DMS53 (cell line): Measurements from ENCODE around the gene PALMD.
A peak's percentile ranks its signal among the peaks of the same experiment; 100 is the strongest.

Source experiments
- DNase-seq: peaks from one replicate; lab custom pipeline; 2025; lab: John Stamatoyannopoulos, UW

Gene PALMD, protein sequence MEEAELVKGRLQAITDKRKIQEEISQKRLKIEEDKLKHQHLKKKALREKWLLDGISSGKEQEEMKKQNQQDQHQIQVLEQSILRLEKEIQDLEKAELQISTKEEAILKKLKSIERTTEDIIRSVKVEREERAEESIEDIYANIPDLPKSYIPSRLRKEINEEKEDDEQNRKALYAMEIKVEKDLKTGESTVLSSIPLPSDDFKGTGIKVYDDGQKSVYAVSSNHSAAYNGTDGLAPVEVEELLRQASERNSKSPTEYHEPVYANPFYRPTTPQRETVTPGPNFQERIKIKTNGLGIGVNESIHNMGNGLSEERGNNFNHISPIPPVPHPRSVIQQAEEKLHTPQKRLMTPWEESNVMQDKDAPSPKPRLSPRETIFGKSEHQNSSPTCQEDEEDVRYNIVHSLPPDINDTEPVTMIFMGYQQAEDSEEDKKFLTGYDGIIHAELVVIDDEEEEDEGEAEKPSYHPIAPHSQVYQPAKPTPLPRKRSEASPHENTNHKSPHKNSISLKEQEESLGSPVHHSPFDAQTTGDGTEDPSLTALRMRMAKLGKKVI

DNA sequence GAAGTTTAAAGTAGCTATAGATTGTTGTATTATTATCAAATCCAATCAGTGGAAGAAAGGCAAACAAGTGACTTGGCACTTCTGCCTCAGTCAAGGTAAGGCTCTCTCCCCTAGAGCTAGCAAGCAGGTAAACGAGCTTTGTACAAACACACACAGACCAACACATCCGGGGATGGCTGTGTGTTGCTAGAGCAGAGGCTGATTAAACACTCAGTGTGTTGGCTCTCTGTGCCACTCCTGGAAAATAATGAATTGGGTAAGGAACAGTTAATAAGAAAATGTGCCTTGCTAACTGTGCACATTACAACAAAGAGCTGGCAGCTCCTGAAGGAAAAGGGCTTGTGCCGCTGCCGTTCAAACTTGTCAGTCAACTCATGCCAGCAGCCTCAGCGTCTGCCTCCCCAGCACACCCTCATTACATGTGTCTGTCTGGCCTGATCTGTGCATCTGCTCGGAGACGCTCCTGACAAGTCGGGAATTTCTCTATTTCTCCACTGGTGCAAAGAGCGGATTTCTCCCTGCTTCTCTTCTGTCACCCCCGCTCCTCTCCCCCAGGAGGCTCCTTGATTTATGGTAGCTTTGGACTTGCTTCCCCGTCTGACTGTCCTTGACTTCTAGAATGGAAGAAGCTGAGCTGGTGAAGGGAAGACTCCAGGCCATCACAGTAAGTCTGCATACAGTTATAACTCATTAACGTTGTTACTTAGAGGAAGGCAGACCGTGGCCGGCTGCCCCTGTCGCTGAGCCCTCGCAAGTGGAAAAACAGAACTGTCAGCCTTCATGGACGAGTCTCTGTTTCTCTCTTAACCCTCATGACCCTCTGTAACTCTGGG, at the start of gene PALMD:
TSS of gene PALMD (plus strand) at position 415 of the 833 bp plus-strand sequence. CDS start at position 620, 205 bp downstream.
- DNase-seq, result peak; percentile 93

- DNase-seq, result no peak
Measured at GRCh38 chr1:99598738-99599411, 47.0 kb upstream of the PALMD start.

DNA sequence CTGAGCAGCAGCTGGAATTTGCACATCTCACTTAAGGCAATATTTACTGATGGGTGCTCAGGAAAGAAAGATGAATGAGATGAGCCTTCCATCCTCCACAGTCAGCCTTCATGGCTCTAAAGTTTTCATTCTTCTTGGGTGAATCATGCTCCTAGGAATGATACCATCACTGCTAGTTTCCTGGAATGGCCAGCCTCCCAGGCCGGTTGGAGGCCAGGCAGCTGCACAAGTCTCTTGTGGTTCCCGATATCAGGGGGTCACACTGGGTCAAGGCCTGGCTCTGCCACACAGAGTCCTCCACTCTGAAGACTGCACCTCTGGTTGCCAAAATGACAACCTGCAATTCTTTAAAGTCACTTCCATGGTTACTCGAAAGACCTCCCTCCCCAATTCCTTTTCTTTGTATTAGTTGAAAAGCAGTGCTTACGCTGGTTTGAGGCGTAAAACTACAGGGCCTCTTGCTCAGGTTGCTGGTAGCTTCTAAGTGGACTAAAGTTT, 46.2 kb upstream of the PALMD start:
- no peak for DNase-seq

GRCh38 chr1:99600782-99601181, 45.1 kb upstream of the PALMD start:
- DNase-seq, result peak; percentile 29

DNA sequence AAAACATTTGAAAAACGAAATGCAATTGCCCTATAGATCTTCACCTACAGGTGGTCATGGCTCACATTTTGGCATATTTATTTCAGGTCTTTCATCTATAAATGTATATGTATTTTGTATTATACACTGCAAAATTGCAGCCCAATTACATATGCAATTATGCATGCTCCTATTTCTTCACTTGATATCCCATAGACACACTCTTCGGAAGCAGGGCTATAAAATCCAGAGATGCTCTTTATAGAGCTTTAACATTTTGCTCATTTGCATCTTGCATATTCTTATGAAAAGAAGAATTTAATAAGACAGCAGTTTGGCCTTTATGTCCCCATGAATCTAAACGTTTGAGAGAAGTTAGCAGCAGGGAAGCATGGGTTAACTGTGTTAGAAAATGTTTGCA, 44.7 kb upstream of the PALMD start:
- DNase-seq, result no peak

DNA sequence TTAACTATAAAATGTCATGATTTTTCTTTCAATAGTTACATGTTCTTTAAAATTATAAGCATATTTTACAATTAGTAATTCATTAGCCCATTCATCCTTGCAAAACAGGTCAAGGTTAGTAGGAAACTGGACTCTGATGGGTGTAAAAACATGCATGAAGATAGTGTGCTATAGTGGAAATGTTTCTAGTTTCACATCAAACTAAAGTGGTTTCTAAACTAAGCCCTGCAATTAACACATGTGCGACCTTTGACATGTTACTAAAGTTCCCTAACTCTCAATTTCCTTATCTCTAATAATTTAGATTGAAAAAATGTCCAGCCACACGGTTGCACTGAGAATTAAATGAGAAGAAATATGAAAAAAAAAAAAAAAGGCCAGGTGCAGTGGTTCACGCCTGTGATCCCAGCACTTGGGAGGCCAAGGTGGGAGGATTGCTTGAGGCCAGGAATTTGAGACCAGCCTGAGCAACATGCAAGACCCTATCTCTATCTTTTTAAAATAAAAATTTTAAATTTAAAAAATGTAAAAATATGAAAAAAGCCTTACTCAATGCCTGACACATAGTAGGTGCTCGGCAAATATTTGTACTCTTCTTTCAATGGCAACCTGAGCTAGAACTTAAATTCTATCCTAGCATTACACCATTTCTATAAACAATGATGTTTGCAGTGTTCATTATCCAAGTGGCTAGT, 44.1 kb upstream of the PALMD start:
- no peak for DNase-seq

DNA sequence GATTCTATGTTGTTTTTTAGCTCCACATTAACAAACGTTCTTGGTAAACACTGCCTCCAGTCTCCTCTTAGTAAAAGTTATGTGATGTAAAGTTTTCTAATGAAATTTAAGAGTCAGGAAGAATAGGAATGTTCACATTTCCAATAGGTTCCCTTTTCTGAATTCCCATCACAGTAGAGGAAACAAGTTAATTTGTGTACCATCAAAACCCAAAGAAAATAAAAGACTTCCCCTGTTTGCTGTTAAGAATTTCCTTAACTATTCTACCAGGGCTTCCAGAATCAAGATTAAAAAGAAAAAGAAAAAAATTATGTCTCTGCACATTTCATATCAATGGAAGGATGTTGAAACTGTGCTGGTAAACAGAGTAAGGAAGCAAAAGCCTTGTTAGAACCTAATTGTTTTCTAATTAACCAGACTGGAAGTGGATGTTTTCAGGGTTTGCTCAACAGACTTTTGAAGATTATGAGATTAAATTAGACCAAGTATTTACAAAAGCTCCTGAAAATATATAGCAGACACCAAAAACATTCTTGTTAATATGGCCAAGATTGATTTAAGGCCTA, 43.4 kb upstream of the PALMD start:
- DNase-seq, result no peak

- no peak for DNase-seq
Measured at GRCh38 chr1:99603699-99604560, 42.0 kb upstream of the PALMD start.

- no peak for DNase-seq
Measured at GRCh38 chr1:99606306-99606705, 39.6 kb upstream of the PALMD start.

DNA sequence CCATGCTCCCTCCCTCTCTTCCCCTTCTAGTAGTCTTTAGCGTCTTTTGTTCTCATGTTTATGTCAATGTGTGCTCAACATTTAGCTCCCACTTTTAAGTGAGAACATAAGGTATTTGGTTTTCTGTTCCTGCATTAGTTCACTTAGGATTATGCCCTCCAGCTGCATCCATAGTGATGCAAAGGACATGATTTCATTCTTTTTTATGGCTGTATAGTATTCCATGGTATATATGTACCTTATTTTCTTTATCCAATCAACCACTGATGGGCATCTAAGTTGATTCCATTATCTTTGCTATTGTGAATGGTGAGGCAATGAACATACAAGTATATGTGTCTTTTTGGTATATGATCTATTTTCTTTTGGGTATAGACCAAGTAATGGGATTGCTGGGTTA, 38.3 kb upstream of the PALMD start:
- no peak for DNase-seq

DNA sequence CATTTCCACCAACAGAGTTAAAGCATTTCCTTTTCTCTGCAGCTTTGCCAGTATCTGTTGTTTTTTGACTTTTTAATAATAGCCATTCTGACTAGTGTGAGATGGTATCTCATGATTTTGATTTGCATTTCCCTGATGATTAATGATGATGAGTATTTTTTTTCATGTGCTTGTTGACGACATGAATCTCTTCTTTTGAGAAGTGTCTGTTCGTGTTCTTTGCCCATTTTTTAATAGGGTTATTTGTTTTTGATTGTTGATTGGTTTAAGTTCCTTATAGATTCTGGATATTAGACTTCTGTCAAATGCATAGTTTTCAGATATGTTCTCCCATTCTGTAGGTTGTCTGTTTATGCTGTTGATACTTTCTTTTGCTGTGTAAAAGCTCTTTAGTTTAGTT, 37.9 kb upstream of the PALMD start:
- DNase-seq, result no peak

DNA sequence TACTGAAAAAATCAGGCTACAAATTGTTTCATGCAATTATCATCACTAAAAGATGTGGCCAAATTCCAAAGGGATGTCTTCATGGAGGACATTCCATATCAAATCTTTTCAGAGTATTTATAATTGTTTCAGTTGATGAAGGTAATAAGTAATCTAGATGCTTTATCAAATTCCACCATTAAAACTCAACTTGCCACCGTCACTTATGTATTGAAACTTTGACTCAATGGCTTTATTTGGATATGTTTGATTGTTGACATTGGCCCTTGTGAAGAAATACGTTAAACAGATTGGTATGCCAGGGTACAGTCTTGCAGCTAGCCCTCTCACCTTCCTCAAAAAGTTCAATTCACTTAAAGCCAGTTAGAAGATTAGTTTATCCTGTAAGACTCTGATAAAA, 32.2 kb upstream of the PALMD start:
- DNase-seq, result no peak

DNA sequence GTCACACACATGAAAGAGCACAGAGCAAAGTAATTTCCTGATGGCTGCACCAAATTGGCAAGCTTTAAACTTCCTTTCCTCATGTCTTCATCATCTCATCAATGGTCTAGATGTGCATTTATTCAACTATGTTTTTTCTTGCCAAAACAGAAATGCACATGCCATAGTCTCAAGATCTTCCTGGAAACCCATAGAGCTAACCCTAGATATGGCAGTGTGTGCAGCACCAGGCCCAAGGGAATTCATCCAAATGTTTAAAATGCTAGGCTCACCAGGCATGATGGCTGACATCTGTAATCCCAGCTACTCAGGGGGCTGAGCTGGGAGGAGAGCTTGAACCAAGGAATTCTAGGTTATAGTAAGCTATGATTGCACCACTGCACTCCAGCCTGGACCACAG, 31.2 kb upstream of the PALMD start:
- no peak for DNase-seq

- DNase-seq, result no peak
Measured at GRCh38 chr1:99619583-99619982, 26.3 kb upstream of the PALMD start.

- DNase-seq, result no peak
Measured at GRCh38 chr1:99621340-99621901, 24.5 kb upstream of the PALMD start.

GRCh38 chr1:99622702-99623347, 23.1 kb upstream of the PALMD start:
- no peak for DNase-seq

DNA sequence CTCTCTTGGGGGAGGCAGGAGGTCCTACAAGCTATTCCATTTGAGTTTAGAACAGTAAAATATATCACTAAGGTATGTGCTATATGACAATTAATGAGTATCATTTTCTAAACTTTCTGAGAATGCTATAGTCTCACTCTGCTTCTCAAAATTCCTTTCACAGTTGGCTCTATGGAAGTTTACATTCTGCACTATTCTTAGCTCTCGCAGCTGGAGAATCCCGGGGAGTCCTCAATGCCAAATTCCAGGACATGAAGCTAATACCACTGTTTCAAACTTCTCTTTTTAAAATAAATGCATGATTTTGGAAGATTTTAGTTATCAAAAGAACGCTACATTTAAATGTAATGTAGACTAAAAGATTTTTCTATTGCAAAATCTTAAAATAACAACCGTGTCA, 22.4 kb upstream of the PALMD start:
- DNase-seq, result no peak

DNA sequence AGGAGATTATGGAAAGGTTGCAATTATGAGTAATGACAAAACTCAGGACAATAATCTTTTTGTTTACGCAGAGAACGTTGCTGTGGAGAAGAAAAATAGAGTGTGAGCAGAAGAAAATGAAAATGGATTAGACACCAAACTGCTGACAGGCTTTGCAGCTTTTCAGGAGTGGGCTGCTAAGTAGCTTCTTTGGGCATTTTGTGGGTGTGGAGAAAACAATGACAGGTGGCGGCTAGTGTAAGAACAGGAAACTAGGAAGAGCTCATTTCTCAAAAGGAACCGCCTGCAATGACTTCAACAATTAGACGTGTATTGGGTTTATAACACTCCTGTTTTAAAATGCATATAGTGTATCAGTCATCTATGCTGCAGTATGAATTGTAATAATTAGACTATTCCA, 18.3 kb upstream of the PALMD start:
- no peak for DNase-seq

DNA sequence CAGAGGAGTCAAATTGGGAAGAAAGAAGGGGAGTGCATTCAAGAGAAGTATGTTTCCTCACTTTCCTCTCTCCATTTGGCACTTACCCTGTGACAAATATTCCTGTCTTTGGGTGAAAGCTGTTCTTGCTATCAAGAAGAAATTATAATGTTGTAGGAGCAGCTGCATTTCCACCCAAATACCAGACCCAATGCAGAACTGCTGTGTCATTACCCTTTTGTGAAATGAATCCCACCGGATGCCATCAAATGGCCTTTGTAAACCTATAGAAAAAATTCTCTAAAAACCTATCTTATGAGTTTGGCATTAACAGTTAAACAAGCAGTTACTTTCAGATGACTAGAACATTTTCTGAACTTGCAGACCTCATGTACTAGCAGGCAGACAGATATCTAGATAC, 16.7 kb upstream of the PALMD start:
- no peak for DNase-seq
